ENCODE measurements around the gene GOLGA6L7.

- TF ChIP-seq CTCF (IDR thresholded peaks at IDR 0.05): no peak
- no peak for TF ChIP-seq POLR2A (IDR thresholded peaks at IDR 0.05)
- TF ChIP-seq POLR2AphosphoS5 (IDR thresholded peaks at IDR 0.05): no peak
Measured at GRCh38 chr15:28892789-28893610, 44.6 kb upstream of the GOLGA6L7 start.

Data from transverse colon (tissue), 4 donors.